MM.1S (cell line): ENCODE results near the gene SS18.

Experiments
- CTCF ChIP-seq: fragments of 300-600 bp; sonication (generic); IDR thresholded peaks from 2 replicates; pipeline ENCODE4 v1.5.1; 2016; ENCODE audit warnings: antibody characterized with exemption, low read length, mixed read lengths
- EZH2phosphoT487 ChIP-seq: fragments of 300-600 bp; sonication (generic); IDR thresholded peaks from 2 replicates; pipeline ENCODE4 v1.6.1; 2018; ENCODE audit warnings: antibody characterized with exemption, low read length

DNA sequence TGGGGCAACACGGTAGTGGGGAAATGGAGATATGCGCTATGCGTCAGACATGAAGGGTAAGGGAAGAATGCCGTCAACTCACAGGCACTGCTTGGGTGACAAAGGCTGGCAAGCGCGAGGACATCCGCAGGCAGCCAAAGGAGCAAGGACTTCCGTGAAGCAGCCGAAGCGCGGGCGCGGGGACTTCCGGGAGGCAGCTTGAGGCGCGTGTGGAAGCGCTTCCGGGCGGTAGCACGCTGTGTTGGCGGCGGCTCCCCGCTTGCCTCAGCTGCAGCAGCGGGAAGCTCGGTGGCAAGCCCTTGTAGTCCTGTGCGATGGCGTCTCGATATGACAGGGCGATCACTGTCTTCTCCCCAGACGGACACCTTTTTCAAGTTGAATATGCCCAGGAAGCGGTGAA is 43.2 kb upstream of the SS18 start, which contains the start of gene PSMA8:
- no peak for TF ChIP-seq EZH2phosphoT487
- TF ChIP-seq CTCF = no peak
